Thyroid gland (tissue), 4 donors: ENCODE results near the gene INAFM2.
A peak's percentile ranks its signal among the peaks of the same experiment; 100 is the strongest.

Experiments
- POLR2A ChIP-seq, 2 donors: fragments of 450-650 bp; IDR thresholded peaks; one replicate each; pipeline ENCODE4 v1.6.1; 2017; ENCODE audit warnings: antibody characterized with exemption in 2 of 2, mild to moderate bottlenecking in 2 of 2, moderate library complexity in 1 of 2
- TF ChIP-seq, protein P1 (sequence below), 6 experiments: fragments of 200-600 bp in 3 of 6; fragments of 450-650 bp in 3 of 6; sonication (generic) in 3 of 6; IDR thresholded peaks; one replicate each; pipeline ENCODE4 v1.5.1; 2016 to 2019; ENCODE audit warnings: antibody characterized with exemption in 6 of 6, mild to moderate bottlenecking in 2 of 6, inconsistent platforms in 1 of 6, moderate library complexity in 1 of 6

DNA sequence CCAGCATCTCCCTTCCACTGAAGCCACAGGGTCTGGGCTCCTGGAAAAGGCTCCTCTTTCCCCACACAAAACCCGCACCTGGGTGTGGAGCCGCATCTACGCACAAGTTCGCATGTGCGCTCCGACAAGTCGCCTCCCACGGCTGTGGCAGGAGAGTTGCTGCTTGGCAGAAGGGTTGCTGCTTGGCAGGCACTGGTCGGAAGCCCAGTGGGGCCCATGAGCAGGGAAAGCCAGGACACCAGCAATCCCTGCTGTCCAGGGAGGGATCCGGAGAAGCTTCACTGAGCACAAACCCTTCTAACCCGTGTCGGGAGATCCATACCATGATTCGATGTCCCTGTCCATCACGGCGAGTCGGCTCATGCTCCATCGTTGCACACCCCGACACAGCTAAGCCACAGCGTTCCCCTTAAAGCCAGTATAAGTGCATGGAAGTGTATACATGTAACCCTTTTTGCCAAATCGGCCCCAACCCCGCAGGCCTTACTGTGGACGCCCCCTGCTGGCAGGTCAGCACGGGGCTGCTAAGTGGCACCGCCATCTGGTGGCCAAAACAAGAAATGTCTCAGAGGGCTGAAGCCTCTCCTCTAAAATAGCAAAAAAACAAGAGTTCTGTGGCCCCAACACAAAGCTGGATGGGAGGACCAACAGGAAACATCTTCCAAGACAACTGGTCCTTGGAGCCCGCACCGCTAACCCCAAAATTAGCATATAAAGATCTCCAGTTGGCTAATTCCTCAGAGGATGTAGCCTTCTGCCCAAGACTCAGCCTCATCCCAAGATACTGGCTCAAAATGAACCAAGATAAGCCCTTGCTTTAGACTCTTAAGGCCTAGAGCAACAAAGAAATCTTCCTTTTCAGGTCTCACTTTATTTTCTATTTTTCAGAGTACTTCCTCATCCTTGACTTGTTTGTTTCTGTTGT, 48.9 kb upstream of the INAFM2 start:
- TF ChIP-seq, protein P1, sequence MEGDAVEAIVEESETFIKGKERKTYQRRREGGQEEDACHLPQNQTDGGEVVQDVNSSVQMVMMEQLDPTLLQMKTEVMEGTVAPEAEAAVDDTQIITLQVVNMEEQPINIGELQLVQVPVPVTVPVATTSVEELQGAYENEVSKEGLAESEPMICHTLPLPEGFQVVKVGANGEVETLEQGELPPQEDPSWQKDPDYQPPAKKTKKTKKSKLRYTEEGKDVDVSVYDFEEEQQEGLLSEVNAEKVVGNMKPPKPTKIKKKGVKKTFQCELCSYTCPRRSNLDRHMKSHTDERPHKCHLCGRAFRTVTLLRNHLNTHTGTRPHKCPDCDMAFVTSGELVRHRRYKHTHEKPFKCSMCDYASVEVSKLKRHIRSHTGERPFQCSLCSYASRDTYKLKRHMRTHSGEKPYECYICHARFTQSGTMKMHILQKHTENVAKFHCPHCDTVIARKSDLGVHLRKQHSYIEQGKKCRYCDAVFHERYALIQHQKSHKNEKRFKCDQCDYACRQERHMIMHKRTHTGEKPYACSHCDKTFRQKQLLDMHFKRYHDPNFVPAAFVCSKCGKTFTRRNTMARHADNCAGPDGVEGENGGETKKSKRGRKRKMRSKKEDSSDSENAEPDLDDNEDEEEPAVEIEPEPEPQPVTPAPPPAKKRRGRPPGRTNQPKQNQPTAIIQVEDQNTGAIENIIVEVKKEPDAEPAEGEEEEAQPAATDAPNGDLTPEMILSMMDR (IDR thresholded peaks at IDR 0.05) = peak; percentile 99 to 100 (median 100)
- TF ChIP-seq POLR2A (IDR thresholded peaks at IDR 0.05) = no peak
